ENCODE results near the gene DUSP8.

Gene DUSP8

GRCh38 chr11:1565173-1565903 lies 6.7 kb downstream of the DUSP8 start:
- DNase-seq = no peak

- peak; percentile 33 for DNase-seq
Measured at GRCh38 chr11:1564535-1565172, 7.4 kb downstream of the DUSP8 start.

- no peak for DNase-seq
Measured at GRCh38 chr11:1563697-1564534, 8.2 kb downstream of the DUSP8 start.

- DNase-seq = no peak
Measured at GRCh38 chr11:1563149-1563638, 8.9 kb downstream of the DUSP8 start.

GRCh38 chr11:1562469-1563148 lies 9.5 kb downstream of the DUSP8 start:
- no peak for DNase-seq

- no peak for DNase-seq
Measured at GRCh38 chr11:1561955-1562354, 10.1 kb downstream of the DUSP8 start.

- DNase-seq = no peak
Measured at GRCh38 chr11:1561266-1561665, 10.8 kb downstream of the DUSP8 start.

GRCh38 chr11:1560649-1561251 lies 11.3 kb downstream of the DUSP8 start:
- no peak for DNase-seq

GRCh38 chr11:1560002-1560648 lies 11.9 kb downstream of the DUSP8 start:
- DNase-seq = no peak

GRCh38 chr11:1559111-1559951 lies 12.7 kb downstream of the DUSP8 start:
- no peak for DNase-seq

- no peak for DNase-seq
Measured at GRCh38 chr11:1558775-1559110, 13.3 kb downstream of the DUSP8 start.

GRCh38 chr11:1557904-1558774 lies 13.9 kb downstream of the DUSP8 start:
- DNase-seq = no peak

- DNase-seq = no peak
Measured at GRCh38 chr11:1557051-1557884, 14.8 kb downstream of the DUSP8 start.

GRCh38 chr11:1556278-1556902 lies 15.7 kb downstream of the DUSP8 start:
- no peak for DNase-seq

GRCh38 chr11:1555713-1556153 lies 16.3 kb downstream of the DUSP8 start:
- DNase-seq = no peak

- no peak for DNase-seq
Measured at GRCh38 chr11:1554981-1555712, 16.9 kb downstream of the DUSP8 start.

- DNase-seq = peak; percentile 57
Measured at GRCh38 chr11:1553808-1554594, 18.1 kb downstream of the DUSP8 start.

All from NCI-H774 (cell line).